Astrocyte of the cerebellum (primary cell): ENCODE results near the gene CD55.

Experiments used
- DNase-seq: peaks from one replicate; pipeline ENCODE4 v3.0.0-alpha.2; 2011; ENCODE audit warnings: low read depth
- H3K4me3 ChIP-seq: 2 replicates; pipeline ENCODE4 v1.5.1; 2011; ENCODE audit warnings: mild to moderate bottlenecking, low read depth, low read length, moderate library complexity
- in situ Hi-C: cut with HindIII; loops from 2 replicates; pipeline ENCODE4 v1.10.0; 2017; ENCODE audit warnings: low sequenced_read_pairs
- TF ChIP-seq, protein P1 (sequence below): IDR thresholded peaks from 2 replicates; pipeline ENCODE4 v1.5.1; 2012; ENCODE audit warnings: low read length, low read depth, moderate library complexity, mild to moderate bottlenecking; ENCODE audit errors: missing control alignments

The CD55 gene

DNA sequence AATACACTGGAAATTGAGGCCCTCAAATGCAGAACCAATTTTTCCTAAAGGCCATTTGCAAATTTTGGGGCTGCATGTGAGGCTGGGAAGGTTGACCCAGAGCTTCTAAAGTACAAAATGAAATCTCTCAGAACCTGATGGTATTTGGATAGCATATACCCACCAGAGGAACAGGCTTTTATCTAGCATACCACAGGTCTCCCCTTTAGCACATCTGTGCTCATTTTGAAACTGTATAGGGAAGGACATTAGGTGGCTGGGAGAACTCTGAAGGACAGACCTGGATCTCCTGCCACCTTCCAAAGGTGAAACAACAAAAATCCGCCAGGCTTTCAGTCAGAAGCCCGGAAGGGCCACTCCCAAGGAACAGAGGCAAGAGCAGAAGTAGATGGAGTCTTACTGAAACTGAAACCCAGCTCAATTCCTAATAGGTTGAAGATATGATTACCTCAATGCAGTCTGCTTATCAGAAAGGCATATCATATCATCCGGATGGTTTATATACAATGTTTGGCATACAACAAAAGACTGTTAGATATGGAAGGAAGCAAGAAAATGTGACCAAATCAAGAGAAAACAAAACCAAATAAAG, 11.6 kb downstream of the CD55 start:
- DNase-seq: no peak
- H3K4me3 ChIP-seq: no peak overlapping the region
- TF ChIP-seq, protein P1, sequence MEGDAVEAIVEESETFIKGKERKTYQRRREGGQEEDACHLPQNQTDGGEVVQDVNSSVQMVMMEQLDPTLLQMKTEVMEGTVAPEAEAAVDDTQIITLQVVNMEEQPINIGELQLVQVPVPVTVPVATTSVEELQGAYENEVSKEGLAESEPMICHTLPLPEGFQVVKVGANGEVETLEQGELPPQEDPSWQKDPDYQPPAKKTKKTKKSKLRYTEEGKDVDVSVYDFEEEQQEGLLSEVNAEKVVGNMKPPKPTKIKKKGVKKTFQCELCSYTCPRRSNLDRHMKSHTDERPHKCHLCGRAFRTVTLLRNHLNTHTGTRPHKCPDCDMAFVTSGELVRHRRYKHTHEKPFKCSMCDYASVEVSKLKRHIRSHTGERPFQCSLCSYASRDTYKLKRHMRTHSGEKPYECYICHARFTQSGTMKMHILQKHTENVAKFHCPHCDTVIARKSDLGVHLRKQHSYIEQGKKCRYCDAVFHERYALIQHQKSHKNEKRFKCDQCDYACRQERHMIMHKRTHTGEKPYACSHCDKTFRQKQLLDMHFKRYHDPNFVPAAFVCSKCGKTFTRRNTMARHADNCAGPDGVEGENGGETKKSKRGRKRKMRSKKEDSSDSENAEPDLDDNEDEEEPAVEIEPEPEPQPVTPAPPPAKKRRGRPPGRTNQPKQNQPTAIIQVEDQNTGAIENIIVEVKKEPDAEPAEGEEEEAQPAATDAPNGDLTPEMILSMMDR: no peak
- in situ Hi-C loops: no loop called here

GRCh38 chr1:207333620-207334019, 12.1 kb downstream of the CD55 start:
- TF ChIP-seq, protein P1: no peak
- no peak overlapping the region for H3K4me3 ChIP-seq
- no peak for DNase-seq
- in situ Hi-C loops: no loop called here

DNA sequence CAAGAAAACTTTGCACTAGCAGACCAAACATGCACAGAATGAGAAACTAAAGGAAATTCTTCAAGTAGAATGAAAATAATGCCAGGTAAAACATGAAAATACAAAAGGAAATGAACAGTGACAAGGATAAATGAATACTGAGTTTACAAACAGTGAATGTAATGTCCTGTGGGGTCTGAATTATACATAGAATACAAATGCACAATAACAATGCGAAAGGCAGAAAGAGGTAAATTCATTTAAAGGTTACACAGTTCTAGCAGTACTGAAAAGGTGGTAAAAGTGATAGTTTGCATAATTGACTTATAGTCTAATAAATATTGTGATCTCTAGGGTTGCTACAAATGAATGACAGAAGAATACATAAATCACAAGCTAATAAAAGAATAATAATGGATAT, 12.9 kb downstream of the CD55 start:
- DNase-seq: no peak
- no peak overlapping the region for H3K4me3 ChIP-seq
- TF ChIP-seq, protein P1: no peak
- in situ Hi-C loops: no loop called here

DNA sequence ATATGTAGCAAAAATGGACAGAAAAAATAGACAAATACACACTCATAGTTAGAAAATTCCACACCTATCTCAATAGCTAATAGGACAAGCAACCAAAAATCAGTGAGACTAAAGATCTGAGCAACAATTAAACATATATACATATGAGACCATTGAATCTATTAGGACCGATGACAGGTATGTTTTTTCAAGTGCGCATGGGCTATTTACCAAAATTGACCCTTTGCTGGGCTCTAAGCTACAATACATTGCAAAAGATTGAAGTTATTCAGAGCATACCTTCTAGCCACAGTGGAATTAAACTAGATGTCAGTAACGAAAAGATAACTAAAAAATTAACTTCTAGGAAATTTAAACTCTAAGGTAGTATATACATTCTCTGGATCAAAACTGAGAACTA, 13.7 kb downstream of the CD55 start:
- no peak for DNase-seq
- in situ Hi-C loops: no loop called here
- no peak overlapping the region for H3K4me3 ChIP-seq

GRCh38 chr1:207335695-207336363, 14.4 kb downstream of the CD55 start:
- in situ Hi-C loops: no loop called here
- H3K4me3 ChIP-seq: no peak overlapping the region
- DNase-seq: no peak

More for the DNA sequence above, 13.7 kb downstream of the CD55 start:
- TF ChIP-seq, protein P1: no peak

GRCh38 chr1:207336559-207337467, 15.3 kb downstream of the CD55 start:
- in situ Hi-C loops: no loop called here
- DNase-seq: no peak
- no peak overlapping the region for H3K4me3 ChIP-seq
- TF ChIP-seq, protein P1: no peak

More at GRCh38 chr1:207335695-207336363, 14.4 kb downstream of the CD55 start:
- TF ChIP-seq, protein P1: no peak
